GM12872 (cell line): ENCODE data around the gene SPI1.

Experiments
- CTCF ChIP-seq: IDR thresholded peaks from 3 replicates; pipeline ENCODE4 v1.5.1; 2011; ENCODE audit warnings: low read depth, mild to moderate bottlenecking, low read length, moderate library complexity; ENCODE audit not compliant: insufficient read depth

Gene SPI1

DNA sequence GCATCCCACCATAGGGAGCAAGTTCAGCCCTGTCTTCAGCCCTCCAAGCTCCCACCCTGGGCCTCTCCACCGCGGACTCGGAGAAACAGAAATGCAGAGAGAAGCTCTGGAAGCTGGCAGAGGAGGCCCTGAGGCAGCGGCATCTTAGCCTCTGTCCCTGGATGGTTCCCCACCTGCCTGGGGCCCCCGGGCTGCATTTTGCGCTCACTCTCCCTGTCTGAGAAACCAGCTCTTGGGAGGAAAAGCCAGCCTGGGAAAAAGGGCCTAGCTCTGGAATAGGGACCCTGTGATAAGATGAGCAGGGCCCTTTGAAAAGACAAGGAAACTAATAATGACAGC, 12.0 kb upstream of the SPI1 start:
- no peak for TF ChIP-seq CTCF

- TF ChIP-seq CTCF: no peak
Measured at GRCh38 chr11:47389577-47390421, 11.5 kb upstream of the SPI1 start.

DNA sequence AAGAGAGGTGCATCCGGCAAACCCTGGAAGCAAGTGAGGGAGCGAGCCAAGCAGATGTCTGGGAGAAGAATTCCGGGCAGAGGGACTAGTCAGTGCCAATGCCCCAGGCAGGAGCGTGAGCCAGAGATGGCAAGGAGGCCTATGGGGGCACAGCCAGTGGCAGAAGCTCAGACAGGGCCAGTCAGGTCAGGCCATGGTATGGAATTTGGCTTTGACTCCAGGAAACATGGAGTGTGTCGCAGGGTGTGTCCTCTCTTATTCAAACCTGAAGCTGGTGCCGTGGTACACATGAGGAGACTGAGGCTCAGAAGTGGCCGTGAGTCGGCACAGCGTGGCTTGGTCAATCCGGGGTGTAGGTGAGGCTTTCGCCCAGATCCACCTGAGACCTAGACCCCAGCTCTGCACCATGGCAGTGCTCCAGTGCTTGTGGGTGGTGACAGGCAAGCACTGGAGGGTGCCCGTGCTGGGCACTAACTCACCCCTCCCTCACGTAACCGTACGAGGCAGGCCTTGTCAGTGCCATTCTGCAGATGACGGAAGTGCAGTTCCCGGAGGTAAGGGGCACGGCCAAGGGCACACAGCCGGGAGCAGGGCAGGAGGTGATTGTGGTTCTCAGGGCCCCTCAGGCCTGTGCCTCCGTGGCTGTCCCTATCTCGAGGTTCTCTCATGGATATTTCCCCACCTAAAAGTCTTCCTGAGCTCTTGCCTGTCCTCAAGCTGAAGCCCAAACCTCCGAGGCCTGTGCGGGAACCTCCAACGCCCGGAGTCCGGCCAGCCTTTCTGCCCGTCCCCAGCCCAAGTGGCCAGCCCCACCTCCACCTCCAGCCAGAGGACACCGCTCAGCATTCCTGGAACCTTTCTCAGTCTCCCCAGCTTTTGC, 10.6 kb upstream of the SPI1 start:
- TF ChIP-seq CTCF: no peak

DNA sequence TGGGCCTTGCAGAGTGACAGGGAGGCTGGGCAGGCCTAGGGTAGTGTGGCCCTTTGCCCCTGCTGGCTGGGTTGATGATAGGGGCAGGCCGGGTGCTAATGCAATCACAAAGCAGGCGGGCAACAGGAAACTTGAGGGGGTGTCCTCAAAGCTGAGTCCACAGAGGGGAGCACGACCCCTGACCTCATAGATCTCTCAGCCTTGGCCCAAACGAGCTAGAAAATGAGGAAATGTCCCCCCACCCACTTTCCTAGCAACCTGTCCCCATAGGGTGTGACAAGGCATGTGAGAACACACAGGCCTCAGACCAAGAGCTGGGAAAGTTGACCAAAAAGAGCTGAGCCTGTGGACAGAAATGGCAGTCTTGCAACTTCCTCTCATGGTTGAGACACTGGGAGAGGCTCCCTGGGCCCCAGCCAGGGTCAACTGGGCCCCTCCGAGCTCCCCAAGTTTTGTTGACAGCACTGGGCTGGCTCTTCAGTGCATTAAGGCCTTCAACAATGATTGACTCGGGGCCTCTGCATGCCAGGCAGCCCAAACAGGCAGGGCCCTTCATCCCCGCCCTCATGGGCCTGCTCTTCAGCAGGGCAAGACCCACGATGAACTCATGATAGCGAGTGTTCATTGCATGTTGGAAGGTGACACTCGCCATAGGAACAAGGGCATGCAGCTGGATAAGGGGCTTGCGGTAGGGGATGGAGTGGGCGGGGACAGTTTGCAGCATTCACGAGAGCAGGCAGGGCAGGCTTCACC, 9.8 kb upstream of the SPI1 start:
- no peak for TF ChIP-seq CTCF

DNA sequence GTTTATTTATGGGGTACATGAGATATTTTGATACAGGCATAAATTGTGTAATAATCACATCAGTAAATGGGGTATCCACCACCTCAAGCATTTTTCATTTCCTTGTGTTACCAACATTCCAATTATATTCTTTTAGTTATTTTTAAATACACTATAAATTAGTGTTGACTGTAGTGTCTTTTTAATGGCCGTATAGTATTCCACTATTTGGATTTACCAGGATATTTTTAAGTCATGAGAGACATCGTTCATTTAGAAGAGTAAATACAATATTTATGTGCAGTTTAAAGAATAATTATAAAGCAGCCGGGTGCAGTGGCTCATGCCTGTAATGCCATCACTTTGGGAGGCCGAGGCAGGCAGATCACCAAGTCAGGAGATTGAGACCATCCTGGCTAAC, 6.2 kb upstream of the SPI1 start:
- no peak for TF ChIP-seq CTCF

DNA sequence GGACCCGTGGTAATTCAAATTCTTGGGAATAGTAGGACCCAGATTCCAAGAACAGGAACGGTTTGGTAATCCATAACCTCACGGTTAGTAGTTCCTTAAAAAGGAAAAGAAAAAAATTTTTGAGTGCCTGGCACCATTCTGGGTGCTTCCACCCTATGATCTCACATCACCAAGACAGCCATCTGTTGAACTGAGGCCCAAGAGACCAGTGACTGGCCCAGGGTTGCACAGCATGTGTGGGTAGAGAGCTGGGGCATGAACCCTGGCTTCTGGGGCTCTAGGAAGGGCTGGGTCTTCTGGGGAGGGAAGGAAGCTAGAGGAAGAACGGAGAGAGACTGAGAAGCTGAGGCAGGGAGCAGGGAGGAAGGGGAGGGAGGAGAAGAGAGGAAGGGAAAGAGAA, 4.7 kb upstream of the SPI1 start:
- TF ChIP-seq CTCF: no peak

DNA sequence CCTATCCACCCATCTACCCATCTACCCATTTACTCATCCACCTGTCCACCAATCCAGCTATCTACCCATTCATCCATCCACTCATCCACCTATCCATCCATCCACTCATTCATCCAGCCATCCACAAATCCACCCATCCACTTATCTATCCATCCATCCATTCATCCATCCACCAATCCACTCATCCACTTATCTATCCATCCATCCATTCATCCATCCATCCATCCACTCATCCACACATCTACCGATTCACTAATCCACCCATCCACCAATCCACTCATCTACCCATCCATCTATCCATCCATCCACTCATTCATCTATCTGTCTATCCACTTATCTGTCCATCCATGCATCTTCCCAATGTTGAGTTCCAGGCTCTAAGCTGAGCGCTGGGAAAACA, 1.7 kb upstream of the SPI1 start:
- no peak for TF ChIP-seq CTCF
